ENCODE data around the gene NCS1.

- TF ChIP-seq EZH2phosphoT487 (IDR thresholded peaks at IDR 0.05; ENCODE audit: borderline replicate concordance) (no peak), CTCF (conservative IDR thresholded peaks at IDR 0.05; ENCODE audit: low read length) (no peak)
Observed at GRCh38 chr9:130138171-130138653, 34.0 kb upstream of the NCS1 start.

Measured in Loucy (cell line).